ENCODE data around the gene SIX4. TPM values are rescaled to one million over a fixed set of nuclear protein-coding genes. Genes with fewer than 3 reads are reported as not detected.

SIX4 gene
- total RNA-seq, 1 experiment from 2014 or later, result 26.5 TPM

DNA sequence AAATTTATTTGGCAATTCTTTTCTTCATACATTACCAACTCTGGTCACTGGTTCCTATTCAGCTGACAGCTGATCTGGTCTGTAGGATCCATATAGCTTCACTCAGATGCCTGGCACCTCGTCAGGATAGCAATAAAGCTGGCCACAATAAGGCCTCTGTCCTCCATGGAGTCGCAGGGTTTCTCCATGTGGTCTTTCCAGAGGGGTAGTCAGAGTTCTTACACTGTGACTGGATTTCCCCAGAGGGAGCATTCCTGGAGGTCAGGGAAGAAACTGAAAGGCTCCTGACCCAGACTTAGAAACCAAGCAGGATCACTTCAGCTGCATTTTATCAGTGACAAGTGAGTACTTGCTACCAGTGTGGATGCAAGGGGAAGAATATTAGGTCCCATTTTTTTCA, 39.9 kb downstream of the SIX4 start:
- Histone ChIP-seq H4K8ac (replicated peaks; ENCODE audit: insufficient read length, low read depth, low read length) (no peak overlapping the region), H2BK15ac (ENCODE audit: low read depth, low read length) (no peak overlapping the region), H3K56ac (ENCODE audit: insufficient read length, low read depth, low read length) (no peak overlapping the region), H3K9ac (ENCODE audit: extremely low read depth, insufficient read length, low read length) (no peak overlapping the region), H3K27me3 (ENCODE audit: insufficient read depth, low read length) (no peaks in the 10 kb centered on the region), H2AK5ac (ENCODE audit: insufficient read length, low read length) (no peak overlapping the region), H3K79me2 (ENCODE audit: insufficient read depth, low read length) (no peaks in the 10 kb centered on the region), H2BK20ac (ENCODE audit: low read depth, low read length, poor library complexity, severe bottlenecking) (no peak overlapping the region), H3K27ac (ENCODE audit: insufficient read length, low read depth, low read length) (no peak overlapping the region), H3K14ac (ENCODE audit: insufficient read depth, low read length) (no peak overlapping the region), H2BK120ac (ENCODE audit: low read depth, low read length, poor library complexity, severe bottlenecking) (no peak overlapping the region), H3K79me1 (ENCODE audit: insufficient read depth, low read depth, low read length, poor library complexity, severe bottlenecking) (no peaks in the 10 kb centered on the region), H3K4me2 (ENCODE audit: insufficient read depth, insufficient read length, low read length) (no peak overlapping the region), H4K5ac (ENCODE audit: insufficient read length, low read depth, low read length) (no peak overlapping the region), H2AFZ (ENCODE audit: low read length) (no peak overlapping the region), H3K18ac (ENCODE audit: insufficient read length, low read depth, low read length) (no peak overlapping the region), H3K9me3 (ENCODE audit: control insufficient read depth, low read depth, low read length) (no peaks in the 10 kb centered on the region), H4K91ac (ENCODE audit: insufficient read length, low read depth, low read length) (no peak overlapping the region), H4K20me1 (ENCODE audit: control insufficient read depth, insufficient read depth, insufficient read length) (no peaks in the 10 kb centered on the region), H3K4me1 (ENCODE audit: insufficient read depth, low read length) (peaks cover 4% of the 10 kb centered on the region; the same call in 1 of the 2 replicates), H2BK5ac (ENCODE audit: insufficient read length, low read length) (no peak overlapping the region), H2BK12ac (ENCODE audit: insufficient read length, low read depth, low read length) (no peak overlapping the region), H3T11ph (ENCODE audit: low read length) (no peak overlapping the region), H3K23me2 (ENCODE audit: insufficient read length, low read depth, low read length, poor library complexity, severe bottlenecking) (no peaks in the 10 kb centered on the region), H3K23ac (ENCODE audit: insufficient read length, low read depth, low read length) (no peak overlapping the region), H3K4ac (ENCODE audit: low read depth, low read length) (no peak overlapping the region)
- Mint-ChIP-seq H3K4me3 (no peak overlapping the region), H3K27ac (no peak overlapping the region; a peak in 1 of 7 replicates), H3K9me3 (peaks cover 2 to 3% of the 10 kb centered on the region in 2 experiments; a peak in 1 of 5 replicates), H3K4me1 (peaks cover 17 to 20% of the 10 kb centered on the region in 2 experiments), H3K36me3 (ENCODE audit: insufficient read depth in 1 of 3, low read depth in 3 of 3) (no peaks in the 10 kb centered on the region), H3K27me3 (ENCODE audit: low read depth) (no peaks in the 10 kb centered on the region; the same call in 1 of the 2 replicates)
- no CpG with 5 or more reads among the region's 2 CpGs for WGBS (ENCODE audit: extremely low coverage, insufficient read length, low lambda C conversion rate)
- TF ChIP-seq, protein P1, sequence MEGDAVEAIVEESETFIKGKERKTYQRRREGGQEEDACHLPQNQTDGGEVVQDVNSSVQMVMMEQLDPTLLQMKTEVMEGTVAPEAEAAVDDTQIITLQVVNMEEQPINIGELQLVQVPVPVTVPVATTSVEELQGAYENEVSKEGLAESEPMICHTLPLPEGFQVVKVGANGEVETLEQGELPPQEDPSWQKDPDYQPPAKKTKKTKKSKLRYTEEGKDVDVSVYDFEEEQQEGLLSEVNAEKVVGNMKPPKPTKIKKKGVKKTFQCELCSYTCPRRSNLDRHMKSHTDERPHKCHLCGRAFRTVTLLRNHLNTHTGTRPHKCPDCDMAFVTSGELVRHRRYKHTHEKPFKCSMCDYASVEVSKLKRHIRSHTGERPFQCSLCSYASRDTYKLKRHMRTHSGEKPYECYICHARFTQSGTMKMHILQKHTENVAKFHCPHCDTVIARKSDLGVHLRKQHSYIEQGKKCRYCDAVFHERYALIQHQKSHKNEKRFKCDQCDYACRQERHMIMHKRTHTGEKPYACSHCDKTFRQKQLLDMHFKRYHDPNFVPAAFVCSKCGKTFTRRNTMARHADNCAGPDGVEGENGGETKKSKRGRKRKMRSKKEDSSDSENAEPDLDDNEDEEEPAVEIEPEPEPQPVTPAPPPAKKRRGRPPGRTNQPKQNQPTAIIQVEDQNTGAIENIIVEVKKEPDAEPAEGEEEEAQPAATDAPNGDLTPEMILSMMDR (conservative IDR thresholded peaks at IDR 0.05), result no peak
- no peak for DNase-seq
